HCT116 (cell line): Measurements from ENCODE around the gene SEMA6A. TPM values are rescaled to one million over a fixed set of nuclear protein-coding genes. Genes with fewer than 3 reads are reported as not detected.

Experiments
- ATAC-seq: fragments of 200-7000 bp; cut with Tn5 transposase; 2 replicates; pipeline ENCODE4 v1.9.1; 2020; ENCODE audit warnings: mild to moderate bottlenecking, moderate library complexity
- BruUV-seq: library from RNA; stranded (reverse); fragments of 400-500 nt; replicated peaks from 2 replicates; lab custom pipeline; 2021; lab: Mats Ljungman, UMichigan
- CTCF ChIA-PET: fragments of 300-600 bp; sonication (Branson Sonifier 250); formaldehyde crosslinking; loops from one replicate; lab custom pipeline; 2021; ENCODE audit warnings: antibody characterized with exemption; lab: Charles Lee
- POLR2A ChIA-PET: fragments of 300-600, 350-600 bp; sonication (Branson Sonifier 250); formaldehyde crosslinking; loops from one replicate; lab custom pipeline; 2021; ENCODE audit warnings: antibody characterized with exemption; lab: Charles Lee
- RAD21 ChIA-PET, 2 experiments: fragments of 300-600 bp; sonication (Branson Sonifier 250); formaldehyde crosslinking; loops; one replicate each; lab custom pipeline; 2023; ENCODE audit warnings: low total read pairs in 2 of 2; ENCODE audit not compliant: uncharacterized antibody in 2 of 2, unreplicated experiment in 2 of 2, low non-redundant PET in 1 of 2; lab: Charles Lee
- DNase-seq: peaks from one replicate; pipeline ENCODE4 v3.0.0-alpha.2; 2010; ENCODE audit warnings: low read depth, low spot score
- H2AFZ ChIP-seq: fragments of 200-600 bp; shearing (Covaris generic), sonication (generic); 2 replicates; pipeline ENCODE4 v1.6.1; 2017; ENCODE audit warnings: low read depth, mixed run types, mixed read lengths, antibody characterized with exemption, low read length; ENCODE audit not compliant: poor library complexity, severe bottlenecking
- H3K27ac ChIP-seq: 2 replicates; pipeline ENCODE4 v1.5.1; 2012; ENCODE audit warnings: low read depth, low read length
- H3K27me3 ChIP-seq: fragments of 200-600 bp; sonication (generic); 2 replicates; pipeline ENCODE4 v1.6.1; 2016; ENCODE audit warnings: mixed run types, low read length, mixed read lengths; ENCODE audit not compliant: insufficient read depth
- H3K36me3 ChIP-seq, 2 experiments: fragments of 200-500 bp in 1 of 2; fragments of 200-600 bp in 1 of 2; sonication (Bioruptor generic) in 1 of 2; sonication (generic) in 1 of 2; 2 replicates each; pipeline versions ENCODE4 v1.5.1 to v1.6.1; 2014 to 2016; ENCODE audit warnings: low read length in 2 of 2, inconsistent platforms in 1 of 2, mixed read lengths in 1 of 2, mixed run types in 1 of 2; ENCODE audit not compliant: insufficient read depth in 2 of 2, control insufficient read depth in 1 of 2
- H3K4me1 ChIP-seq, 2 experiments: fragments of 200-600 bp in 1 of 2; sonication (generic) in 1 of 2; 2 replicates each; pipeline versions ENCODE4 v1.5.1 to v1.6.1; 2012 to 2017; ENCODE audit warnings: low read length in 2 of 2, inconsistent platforms in 1 of 2, mild to moderate bottlenecking in 1 of 2, mixed read lengths in 1 of 2, mixed run types in 1 of 2, moderate library complexity in 1 of 2; ENCODE audit not compliant: insufficient read depth in 2 of 2, control insufficient read depth in 1 of 2
- H3K4me2 ChIP-seq: fragments of 200-600 bp; sonication (generic); 2 replicates; pipeline ENCODE4 v1.6.1; 2017; ENCODE audit warnings: mixed run types, low read length, mixed read lengths
- H3K4me3 ChIP-seq, 2 experiments: fragments of 200-600 bp in 1 of 2; sonication (generic) in 1 of 2; replicated peaks in 1 of 2; 2 replicates each; pipeline ENCODE4 v1.5.1; 2011 to 2016; ENCODE audit warnings: low read length in 2 of 2, control low read depth in 1 of 2, low read depth in 1 of 2, mild to moderate bottlenecking in 1 of 2, mixed read lengths in 1 of 2, mixed run types in 1 of 2
- H3K79me2 ChIP-seq: fragments of 200-600 bp; sonication (generic); 2 replicates; pipeline ENCODE4 v1.6.1; 2017; ENCODE audit warnings: mild to moderate bottlenecking, mixed run types, low read length, moderate library complexity, mixed read lengths; ENCODE audit not compliant: insufficient read depth
- H3K9ac ChIP-seq: fragments of 200-600 bp; sonication (generic); 2 replicates; pipeline ENCODE4 v1.6.1; 2016; ENCODE audit warnings: low read length, mixed read lengths
- H3K9me2 ChIP-seq: fragments of 200-600 bp; sonication (generic), shearing (Covaris generic); 2 replicates; pipeline ENCODE4 v1.6.1; 2017; ENCODE audit warnings: mixed run types, mild to moderate bottlenecking, moderate library complexity; ENCODE audit not compliant: insufficient read depth
- H3K9me3 ChIP-seq, 2 experiments: fragments of 200-500 bp in 1 of 2; fragments of 200-600 bp in 1 of 2; sonication (Bioruptor generic) in 1 of 2; sonication (generic) in 1 of 2; 2 replicates each; pipeline ENCODE4 v1.6.1; 2014 to 2017; ENCODE audit warnings: low read length in 2 of 2, mixed read lengths in 2 of 2, inconsistent platforms in 1 of 2, low read depth in 1 of 2, mild to moderate bottlenecking in 1 of 2, mixed run types in 1 of 2, moderate library complexity in 1 of 2; ENCODE audit not compliant: control insufficient read depth in 1 of 2, insufficient read depth in 1 of 2
- H4K20me1 ChIP-seq: fragments of 200-600 bp; sonication (generic), shearing (Covaris generic); 2 replicates; pipeline ENCODE4 v1.6.1; 2017; ENCODE audit warnings: mixed run types, mild to moderate bottlenecking, moderate library complexity; ENCODE audit not compliant: insufficient read depth
- CBX3 ChIP-seq: IDR thresholded peaks from 2 replicates; pipeline ENCODE4 v1.6.1; 2012; ENCODE audit warnings: low read depth
- EGR1 ChIP-seq: IDR thresholded peaks from 2 replicates; pipeline ENCODE4 v1.6.1; 2012; ENCODE audit warnings: low read depth
- EZH2 ChIP-seq: fragments of 200-600 bp; sonication (generic); IDR thresholded peaks from 2 replicates; pipeline ENCODE4 v1.6.1; 2017; ENCODE audit warnings: antibody characterized with exemption, mixed run types
- EZH2phosphoT487 ChIP-seq: fragments of 200-600 bp; IDR thresholded peaks from 2 replicates; pipeline ENCODE4 v1.6.1; 2018; ENCODE audit warnings: antibody characterized with exemption, borderline replicate concordance
- POLR2A ChIP-seq: IDR thresholded peaks from 2 replicates; pipeline ENCODE4 v1.7.0; 2011; ENCODE audit warnings: borderline replicate concordance; ENCODE audit not compliant: insufficient read depth, insufficient read length; ENCODE audit errors: extremely low read depth
- POLR2AphosphoS5 ChIP-seq: IDR thresholded peaks from 2 replicates; pipeline ENCODE4 v1.6.1; 2011; ENCODE audit warnings: mild to moderate bottlenecking, low read depth, low read length, moderate library complexity
- RAD21 ChIP-seq: IDR thresholded peaks from 2 replicates; pipeline ENCODE4 v1.6.1; 2012; ENCODE audit warnings: low read depth, mild to moderate bottlenecking
- SP1 ChIP-seq: IDR thresholded peaks from 2 replicates; pipeline ENCODE4 v1.6.1; 2012; ENCODE audit warnings: low read depth
- SRF ChIP-seq: IDR thresholded peaks from 2 replicates; pipeline ENCODE4 v1.6.1; 2012; ENCODE audit warnings: low read depth
- YY1 ChIP-seq: IDR thresholded peaks from 2 replicates; pipeline ENCODE4 v1.6.1; 2011; ENCODE audit warnings: low read length, low read depth, moderate library complexity, mild to moderate bottlenecking; ENCODE audit not compliant: insufficient replicate concordance; ENCODE audit errors: extremely low read depth
- ZFX ChIP-seq: fragments of 450-650 bp; IDR thresholded peaks from 2 replicates; pipeline ENCODE4 v1.6.1; 2017
- intact Hi-C: fragments of 100-400 bp; cut with micrococcal nuclease; formaldehyde crosslinking; loops from 2 replicates; pipeline ENCODE4 v1.10.0; 2022
- total RNA-seq: library from RNA; stranded (reverse); gene quantifications from one replicate; pipeline ENCODE4 v1.2.1, GENCODE V29; 2021; ENCODE audit not compliant: unreplicated experiment
- TF ChIP-seq, protein P1 (sequence below): IDR thresholded peaks from 2 replicates; pipeline ENCODE4 v1.6.1; 2012
- TF ChIP-seq, protein P2 (sequence below), 3 experiments: fragments of 200-600 bp in 1 of 3; sonication (generic) in 1 of 3; IDR thresholded peaks in 2 of 3; conservative IDR thresholded peaks in 1 of 3; 2 replicates each; pipeline ENCODE4 v1.5.1; 2012 to 2017; ENCODE audit warnings: low read depth in 2 of 3, low read length in 2 of 3, antibody characterized with exemption in 1 of 3, borderline replicate concordance in 1 of 3, control low read depth in 1 of 3, mild to moderate bottlenecking in 1 of 3, mixed read lengths in 1 of 3, mixed run types in 1 of 3, moderate library complexity in 1 of 3; ENCODE audit not compliant: insufficient read depth in 1 of 3
- TF ChIP-seq, protein P3 (sequence below): IDR thresholded peaks from 2 replicates; pipeline ENCODE4 v1.6.1; 2012; ENCODE audit warnings: low read depth
- TF ChIP-seq, protein P4 (sequence below): IDR thresholded peaks from 2 replicates; pipeline ENCODE4 v1.6.1; 2012

The SEMA6A gene
- total RNA-seq, 1 experiment from 2014 or later = 6.7 TPM

DNA sequence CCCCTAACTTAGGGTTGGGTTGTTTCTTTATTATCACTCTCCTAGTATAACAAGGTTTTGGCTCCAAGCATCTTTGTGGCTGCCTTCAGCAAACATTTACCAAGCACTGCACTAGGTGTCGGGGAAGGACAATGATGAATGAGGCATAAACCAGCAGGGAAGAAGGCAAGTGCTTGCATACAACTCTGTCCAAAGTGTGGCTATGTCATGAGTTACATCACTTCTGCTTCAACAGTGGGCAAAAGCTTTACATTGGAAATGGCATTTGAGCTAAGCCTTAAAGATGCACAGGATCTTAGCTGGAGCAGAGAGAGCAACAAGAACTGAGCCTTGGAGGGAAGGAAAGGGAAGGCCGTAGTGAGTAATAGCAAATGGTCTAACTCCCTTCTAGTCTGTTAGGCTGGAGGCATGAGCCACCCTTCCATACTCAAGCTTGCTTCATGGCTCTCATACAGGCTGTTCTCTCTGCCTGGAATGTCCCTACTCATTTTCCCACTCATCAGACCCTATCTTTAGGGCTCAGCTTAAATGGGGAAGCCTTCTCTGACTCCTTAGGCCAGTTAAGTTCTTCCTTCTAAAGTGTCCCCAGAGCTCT lies 121.8 kb downstream of the SEMA6A start:
- no peak overlapping the region for H2AFZ ChIP-seq
- no peaks in the 10 kb centered on the region for H3K9me2 ChIP-seq
- ATAC-seq = no peak
- RAD21 ChIA-PET = no interaction called here
- intact Hi-C loops = no loop called here
- no TSS peak for BruUV-seq
- POLR2A ChIA-PET = no interaction called here
- no peak overlapping the region for H3K27ac ChIP-seq
- no peaks in the 10 kb centered on the region for H4K20me1 ChIP-seq
- no peak overlapping the region for H3K9ac ChIP-seq
- TF ChIP-seq SP1 (no peak), POLR2AphosphoS5 (no peak), SRF (no peak), EZH2phosphoT487 (no peak), RAD21 (no peak)
- TF ChIP-seq, all 23 proteins: peak for 0
- Histone ChIP-seq H3K79me2 (no peaks in the 10 kb centered on the region), H3K4me2 (no peak overlapping the region), H3K4me3 (no peak overlapping the region), H3K27me3 (no peaks in the 10 kb centered on the region), H3K4me1 (no peaks in the 10 kb centered on the region), H3K9me3 (no peaks in the 10 kb centered on the region), H3K36me3 (no peaks in the 10 kb centered on the region)
- no peak for DNase-seq
- CTCF ChIA-PET = no interaction called here

DNA sequence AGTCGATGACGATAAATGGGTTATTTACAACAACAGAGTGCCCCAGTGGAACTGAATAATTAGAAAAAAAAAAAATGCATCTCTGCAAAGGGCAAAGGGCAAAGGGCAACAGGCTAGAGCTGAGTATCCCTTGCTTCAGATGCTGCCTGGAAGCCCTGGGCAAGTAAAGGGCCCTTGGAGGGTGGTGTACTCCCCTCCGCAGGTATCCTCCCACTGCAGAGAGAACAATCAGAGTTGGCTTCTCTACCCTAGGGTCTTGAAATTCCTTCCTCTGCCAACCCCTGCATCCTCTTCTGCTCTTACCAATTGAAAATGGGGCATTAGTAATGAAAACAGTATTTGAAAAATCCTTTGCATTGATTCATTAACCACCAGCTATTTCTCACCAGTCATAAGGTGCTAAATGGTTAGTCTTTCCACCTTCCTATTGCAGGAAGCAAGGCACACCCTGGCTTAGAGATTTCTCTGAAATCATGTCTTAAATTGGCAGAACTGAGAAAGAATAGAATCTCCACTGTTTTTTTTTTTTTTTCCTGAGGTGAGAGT lies 122.6 kb downstream of the SEMA6A start:
- H3K9me3 ChIP-seq = no peaks in the 10 kb centered on the region
- H3K4me3 ChIP-seq = no peak overlapping the region
- no peaks in the 10 kb centered on the region for H3K36me3 ChIP-seq
- no peak overlapping the region for H3K9ac ChIP-seq
- no peak for DNase-seq
- H3K27ac ChIP-seq = no peak overlapping the region
- ChIA-PET CTCF (no interaction called here), RAD21 (no interaction called here), POLR2A (no interaction called here)
- H3K27me3 ChIP-seq = no peaks in the 10 kb centered on the region
- H3K4me2 ChIP-seq = no peak overlapping the region
- H3K4me1 ChIP-seq = no peaks in the 10 kb centered on the region
- H2AFZ ChIP-seq = no peak overlapping the region
- BruUV-seq = no TSS peak
- H3K9me2 ChIP-seq = no peaks in the 10 kb centered on the region
- no peaks in the 10 kb centered on the region for H4K20me1 ChIP-seq
- ATAC-seq = no peak
- intact Hi-C loops = no loop called here
- no peaks in the 10 kb centered on the region for H3K79me2 ChIP-seq
- TF ChIP-seq ZFX (no peak), EGR1 (no peak), CBX3 (no peak), RAD21 (no peak), EZH2 (no peak), YY1 (no peak), POLR2A (no peak), POLR2AphosphoS5 (no peak)
- TF ChIP-seq, protein P1, sequence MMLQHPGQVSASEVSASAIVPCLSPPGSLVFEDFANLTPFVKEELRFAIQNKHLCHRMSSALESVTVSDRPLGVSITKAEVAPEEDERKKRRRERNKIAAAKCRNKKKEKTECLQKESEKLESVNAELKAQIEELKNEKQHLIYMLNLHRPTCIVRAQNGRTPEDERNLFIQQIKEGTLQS = no peak
- TF ChIP-seq, protein P2, sequence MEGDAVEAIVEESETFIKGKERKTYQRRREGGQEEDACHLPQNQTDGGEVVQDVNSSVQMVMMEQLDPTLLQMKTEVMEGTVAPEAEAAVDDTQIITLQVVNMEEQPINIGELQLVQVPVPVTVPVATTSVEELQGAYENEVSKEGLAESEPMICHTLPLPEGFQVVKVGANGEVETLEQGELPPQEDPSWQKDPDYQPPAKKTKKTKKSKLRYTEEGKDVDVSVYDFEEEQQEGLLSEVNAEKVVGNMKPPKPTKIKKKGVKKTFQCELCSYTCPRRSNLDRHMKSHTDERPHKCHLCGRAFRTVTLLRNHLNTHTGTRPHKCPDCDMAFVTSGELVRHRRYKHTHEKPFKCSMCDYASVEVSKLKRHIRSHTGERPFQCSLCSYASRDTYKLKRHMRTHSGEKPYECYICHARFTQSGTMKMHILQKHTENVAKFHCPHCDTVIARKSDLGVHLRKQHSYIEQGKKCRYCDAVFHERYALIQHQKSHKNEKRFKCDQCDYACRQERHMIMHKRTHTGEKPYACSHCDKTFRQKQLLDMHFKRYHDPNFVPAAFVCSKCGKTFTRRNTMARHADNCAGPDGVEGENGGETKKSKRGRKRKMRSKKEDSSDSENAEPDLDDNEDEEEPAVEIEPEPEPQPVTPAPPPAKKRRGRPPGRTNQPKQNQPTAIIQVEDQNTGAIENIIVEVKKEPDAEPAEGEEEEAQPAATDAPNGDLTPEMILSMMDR (IDR thresholded peaks at IDR 0.05 in 2 of 3, conservative IDR thresholded peaks at IDR 0.05 in 1 of 3; ENCODE audit: borderline replicate concordance in 1 of 3, insufficient read depth in 1 of 3, low read depth in 2 of 3, low read length in 2 of 3) = no peak
- TF ChIP-seq, protein P3, sequence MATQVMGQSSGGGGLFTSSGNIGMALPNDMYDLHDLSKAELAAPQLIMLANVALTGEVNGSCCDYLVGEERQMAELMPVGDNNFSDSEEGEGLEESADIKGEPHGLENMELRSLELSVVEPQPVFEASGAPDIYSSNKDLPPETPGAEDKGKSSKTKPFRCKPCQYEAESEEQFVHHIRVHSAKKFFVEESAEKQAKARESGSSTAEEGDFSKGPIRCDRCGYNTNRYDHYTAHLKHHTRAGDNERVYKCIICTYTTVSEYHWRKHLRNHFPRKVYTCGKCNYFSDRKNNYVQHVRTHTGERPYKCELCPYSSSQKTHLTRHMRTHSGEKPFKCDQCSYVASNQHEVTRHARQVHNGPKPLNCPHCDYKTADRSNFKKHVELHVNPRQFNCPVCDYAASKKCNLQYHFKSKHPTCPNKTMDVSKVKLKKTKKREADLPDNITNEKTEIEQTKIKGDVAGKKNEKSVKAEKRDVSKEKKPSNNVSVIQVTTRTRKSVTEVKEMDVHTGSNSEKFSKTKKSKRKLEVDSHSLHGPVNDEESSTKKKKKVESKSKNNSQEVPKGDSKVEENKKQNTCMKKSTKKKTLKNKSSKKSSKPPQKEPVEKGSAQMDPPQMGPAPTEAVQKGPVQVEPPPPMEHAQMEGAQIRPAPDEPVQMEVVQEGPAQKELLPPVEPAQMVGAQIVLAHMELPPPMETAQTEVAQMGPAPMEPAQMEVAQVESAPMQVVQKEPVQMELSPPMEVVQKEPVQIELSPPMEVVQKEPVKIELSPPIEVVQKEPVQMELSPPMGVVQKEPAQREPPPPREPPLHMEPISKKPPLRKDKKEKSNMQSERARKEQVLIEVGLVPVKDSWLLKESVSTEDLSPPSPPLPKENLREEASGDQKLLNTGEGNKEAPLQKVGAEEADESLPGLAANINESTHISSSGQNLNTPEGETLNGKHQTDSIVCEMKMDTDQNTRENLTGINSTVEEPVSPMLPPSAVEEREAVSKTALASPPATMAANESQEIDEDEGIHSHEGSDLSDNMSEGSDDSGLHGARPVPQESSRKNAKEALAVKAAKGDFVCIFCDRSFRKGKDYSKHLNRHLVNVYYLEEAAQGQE = no peak
- TF ChIP-seq, protein P4, sequence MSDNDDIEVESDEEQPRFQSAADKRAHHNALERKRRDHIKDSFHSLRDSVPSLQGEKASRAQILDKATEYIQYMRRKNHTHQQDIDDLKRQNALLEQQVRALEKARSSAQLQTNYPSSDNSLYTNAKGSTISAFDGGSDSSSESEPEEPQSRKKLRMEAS = no peak
